ENCODE measurements around the gene SLC9A1. TPM values are rescaled to one million over a fixed set of nuclear protein-coding genes. Genes with fewer than 3 reads are reported as not detected.

The SLC9A1 gene
- total RNA-seq, 2 experiments from 2014 or later: 5.8 to 19.2 TPM

DNA sequence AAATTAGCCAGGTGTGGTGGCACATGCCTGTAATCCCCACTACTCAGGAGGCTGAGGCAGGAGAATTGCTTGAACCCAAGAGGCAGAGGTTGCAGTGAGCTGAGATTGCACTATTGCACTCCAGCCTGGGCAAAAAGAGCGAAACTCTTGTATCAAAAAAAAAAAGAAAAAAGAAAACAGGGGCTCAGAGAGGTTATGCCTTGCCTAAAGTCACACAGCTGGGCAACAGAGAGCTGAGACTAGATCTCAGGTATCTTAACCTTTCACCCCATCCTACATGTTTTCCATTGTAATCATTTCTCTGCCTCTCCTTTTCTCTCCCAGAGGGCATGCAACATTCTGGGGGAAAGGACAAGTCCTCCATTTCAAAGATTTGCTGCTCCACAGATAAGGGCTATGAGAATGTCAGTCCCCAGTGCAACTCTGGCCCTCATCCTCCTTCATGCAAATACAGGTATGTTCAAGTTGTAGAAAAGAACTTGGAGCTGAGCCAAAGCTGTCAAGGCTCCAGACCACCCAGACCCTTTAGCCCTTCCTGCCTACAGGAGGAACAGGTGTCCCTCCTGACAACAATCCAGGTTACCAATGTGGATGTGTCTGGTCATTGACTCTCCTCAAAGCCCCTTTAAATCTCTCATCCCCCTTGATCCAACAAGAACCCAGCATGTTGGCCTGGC, 6.9 kb downstream of the SLC9A1 start:
- Histone ChIP-seq H3K9me2 (ENCODE audit: insufficient read depth, low read length) (no peaks in the 10 kb centered on the region), H3K9me3 (ENCODE audit: low read length) (no peaks in the 10 kb centered on the region), H3K4me3 (ENCODE audit: low read depth, low read length, poor library complexity, severe bottlenecking) (peak overlapping the region; percentile 38), H3K79me2 (ENCODE audit: insufficient read depth, low read depth, low read length) (peaks cover 51% of the 10 kb centered on the region), H2AFZ (ENCODE audit: low read length) (no peak overlapping the region; the same call in 1 of the 2 replicates), H3K27ac (ENCODE audit: low read depth, low read length, poor library complexity, severe bottlenecking) (peak overlapping the region; percentile 79), H3K36me3 (ENCODE audit: insufficient read depth, low read length) (peaks cover 10% of the 10 kb centered on the region; the same call in 1 of the 2 replicates), H3K4me1 (ENCODE audit: insufficient read depth, low read length, poor library complexity, severe bottlenecking) (peaks cover 58% of the 10 kb centered on the region), H3K4me2 (ENCODE audit: low read length) (peak overlapping the region; percentile 73), H4K20me1 (ENCODE audit: insufficient read depth, low read length) (peaks cover 6% of the 10 kb centered on the region; the same call in 1 of the 2 replicates)
- ChIA-PET POLR2A (interaction anchor here (0.8 to 1.4 kb wide), 5 partner anchors 9 to 36 kb away, joined by 3 to 7 read pairs (median 3); no protein-coding TSS in a partner anchor), CTCF (ENCODE audit: unreplicated experiment) (no interaction called here)
- BruUV-seq (replicated peaks): no TSS peak
- intact Hi-C loops (cut with micrococcal nuclease; ENCODE audit: unreplicated experiment): no loop called here
- peak; percentile 68 for DNase-seq (ENCODE audit: low spot score)
- TF ChIP-seq, protein P1, sequence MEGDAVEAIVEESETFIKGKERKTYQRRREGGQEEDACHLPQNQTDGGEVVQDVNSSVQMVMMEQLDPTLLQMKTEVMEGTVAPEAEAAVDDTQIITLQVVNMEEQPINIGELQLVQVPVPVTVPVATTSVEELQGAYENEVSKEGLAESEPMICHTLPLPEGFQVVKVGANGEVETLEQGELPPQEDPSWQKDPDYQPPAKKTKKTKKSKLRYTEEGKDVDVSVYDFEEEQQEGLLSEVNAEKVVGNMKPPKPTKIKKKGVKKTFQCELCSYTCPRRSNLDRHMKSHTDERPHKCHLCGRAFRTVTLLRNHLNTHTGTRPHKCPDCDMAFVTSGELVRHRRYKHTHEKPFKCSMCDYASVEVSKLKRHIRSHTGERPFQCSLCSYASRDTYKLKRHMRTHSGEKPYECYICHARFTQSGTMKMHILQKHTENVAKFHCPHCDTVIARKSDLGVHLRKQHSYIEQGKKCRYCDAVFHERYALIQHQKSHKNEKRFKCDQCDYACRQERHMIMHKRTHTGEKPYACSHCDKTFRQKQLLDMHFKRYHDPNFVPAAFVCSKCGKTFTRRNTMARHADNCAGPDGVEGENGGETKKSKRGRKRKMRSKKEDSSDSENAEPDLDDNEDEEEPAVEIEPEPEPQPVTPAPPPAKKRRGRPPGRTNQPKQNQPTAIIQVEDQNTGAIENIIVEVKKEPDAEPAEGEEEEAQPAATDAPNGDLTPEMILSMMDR (conservative IDR thresholded peaks at IDR 0.05; ENCODE audit: low read length): no peak
- TF ChIP-seq EZH2phosphoT487 (IDR thresholded peaks at IDR 0.05; ENCODE audit: borderline replicate concordance, low read depth, low read length): no peak

- no peak overlapping the region for H3K4me3 ChIP-seq (ENCODE audit: low read depth, low read length, poor library complexity, severe bottlenecking)
- POLR2A ChIA-PET: interaction anchor here (1.2 to 1.3 kb wide), 2 partner anchors 9 to 18 kb away, joined by 4 to 6 read pairs; partner anchors contain the start of gene SLC9A1
- H3K9me3 ChIP-seq (ENCODE audit: low read length): no peaks in the 10 kb centered on the region
- intact Hi-C loops (cut with micrococcal nuclease; ENCODE audit: unreplicated experiment): no loop called here
- TF ChIP-seq, protein P1 (conservative IDR thresholded peaks at IDR 0.05; ENCODE audit: low read length): no peak
- no peak for TF ChIP-seq EZH2phosphoT487 (IDR thresholded peaks at IDR 0.05; ENCODE audit: borderline replicate concordance, low read depth, low read length)
- DNase-seq (ENCODE audit: low spot score): no peak
- CTCF ChIA-PET (ENCODE audit: unreplicated experiment): no interaction called here
- BruUV-seq (replicated peaks): no TSS peak
- peaks cover 40% of the 10 kb centered on the region; the same call in 1 of the 2 replicates for H3K79me2 ChIP-seq (ENCODE audit: insufficient read depth, low read depth, low read length)
- peaks cover 55% of the 10 kb centered on the region for H3K4me1 ChIP-seq (ENCODE audit: insufficient read depth, low read length, poor library complexity, severe bottlenecking)
- H4K20me1 ChIP-seq (ENCODE audit: insufficient read depth, low read length): no peaks in the 10 kb centered on the region
- no peaks in the 10 kb centered on the region for H3K9me2 ChIP-seq (ENCODE audit: insufficient read depth, low read length)
- H3K36me3 ChIP-seq (ENCODE audit: insufficient read depth, low read length): peaks cover 10% of the 10 kb centered on the region; the same call in 1 of the 2 replicates
- H2AFZ ChIP-seq (ENCODE audit: low read length): no peak overlapping the region
- no peak overlapping the region for H3K27ac ChIP-seq (ENCODE audit: low read depth, low read length, poor library complexity, severe bottlenecking)
- no peak overlapping the region for H3K4me2 ChIP-seq (ENCODE audit: low read length)
Measured at GRCh38 chr1:27145934-27146354, 9.0 kb downstream of the SLC9A1 start.

All from OCI-LY7 (cell line).